ENCODE data around the gene DLX6.
A peak's percentile ranks its signal among the peaks of the same experiment; 100 is the strongest.
"Not testable (repeated sequence)": the region's sequence is repeated elsewhere in the genome, so short reads cannot be mapped to it uniquely, and the experiment has no call there.

The DLX6 gene

GRCh38 chr7:97027427-97028234 lies 22.3 kb downstream of the DLX6 start:
- peak; percentile 86 to 89 for TF ChIP-seq CTCF (IDR thresholded peaks at IDR 0.05)
- H3K27me3 ChIP-seq = peaks cover 0 to 43% of the 10 kb centered on the region in 2 donors
- H3K4me1 ChIP-seq = peaks cover 0 to 40% (median 13%) of the 10 kb centered on the region in 4 donors
- H3K36me3 ChIP-seq = no peaks in the 10 kb centered on the region
- no peaks in the 10 kb centered on the region for H3K9me3 ChIP-seq
- intact Hi-C loops (cut with DNase I; ENCODE audit: low total_unique reads) = loop anchor here (5.0 to 10.0 kb wide), 3 partner anchors 313 to 1105 kb away; no protein-coding TSS in a partner anchor
- DNase-seq = peak; percentile 79 to 85
- no peak overlapping the region for H3K27ac ChIP-seq
- H3K4me3 ChIP-seq = peak overlapping the region; percentile 29 to 47

GRCh38 chr7:97034213-97034852 lies 29.0 kb downstream of the DLX6 start:
- H3K27ac ChIP-seq; H3K36me3 ChIP-seq; H3K9me3 ChIP-seq; H3K4me3 ChIP-seq; H3K4me1 ChIP-seq; intact Hi-C loops (cut with DNase I; ENCODE audit: low total_unique reads); DNase-seq; H3K27me3 ChIP-seq: not testable (repeated sequence)

GRCh38 chr7:97039374-97040065 lies 34.2 kb downstream of the DLX6 start:
- Histone ChIP-seq H3K27ac (no peak overlapping the region), H3K27me3 (peaks cover 0 to 19% of the 10 kb centered on the region in 2 donors), H3K4me1 (no peaks in the 10 kb centered on the region), H3K4me3 (no peak overlapping the region), H3K9me3 (no peaks in the 10 kb centered on the region), H3K36me3 (no peaks in the 10 kb centered on the region)
- DNase-seq = no peak
- no peak for TF ChIP-seq CTCF (IDR thresholded peaks at IDR 0.05)
- intact Hi-C loops (cut with DNase I; ENCODE audit: low total_unique reads) = no loop called here

- H3K4me3 ChIP-seq = no peak overlapping the region
- H3K9me3 ChIP-seq = no peaks in the 10 kb centered on the region
- TF ChIP-seq CTCF (IDR thresholded peaks at IDR 0.05) = no peak
- peaks cover 0 to 15% of the 10 kb centered on the region in 2 donors for H3K27me3 ChIP-seq
- intact Hi-C loops (cut with DNase I; ENCODE audit: low total_unique reads) = no loop called here
- H3K36me3 ChIP-seq = no peaks in the 10 kb centered on the region
- no peak overlapping the region for H3K27ac ChIP-seq
- H3K4me1 ChIP-seq = no peaks in the 10 kb centered on the region
- DNase-seq = no peak
Observed at GRCh38 chr7:97043281-97043680, 37.9 kb downstream of the DLX6 start.

Data from tibial artery (tissue), 4 donors.